A549 (cell line): Measurements from ENCODE around the gene NFIA. TPM values are rescaled to one million over a fixed set of nuclear protein-coding genes. Genes with fewer than 3 reads are reported as not detected.

Experiments used
- ATAC-seq, 2 experiments: fragments of 200-7000 bp in 1 of 2; fragments of >200 bp in 1 of 2; cut with Nextera tagmentation in 1 of 2; cut with Tn5 transposase in 1 of 2; 3 replicates each; pipeline versions ENCODE4 v1.8.0 to v1.9.1; 2018 to 2020; ENCODE audit warnings: mild to moderate bottlenecking in 1 of 2, moderate library complexity in 1 of 2
- CTCF ChIA-PET: fragments of 300-600 bp; sonication (Branson Sonifier 250); formaldehyde crosslinking; extraction: SDS; loops from one replicate; lab custom pipeline; 2021; ENCODE audit warnings: antibody characterized with exemption, inconsistent platforms; lab: Yijun Ruan, JAX
- POLR2A ChIA-PET: fragments of 350-600 bp; formaldehyde crosslinking; extraction: SDS; loops from one replicate; lab custom pipeline; 2021; ENCODE audit warnings: antibody characterized with exemption, inconsistent platforms; lab: Yijun Ruan, JAX
- DNase-seq, 2 experiments: peaks; one replicate each; pipeline versions ENCODE4 v3.0.0 to v3.0.0-alpha.2; 2011 to 2016; ENCODE audit warnings: low read depth in 1 of 2, low spot score in 1 of 2
- FAIRE-seq: peaks from 2 replicates; lab custom pipeline; 2011; peaks lifted over from hg19 to GRCh38; lab: Jason Lieb, UNC
- H3K27ac ChIP-seq, 2 experiments: fragments of >200 bp; sonication (Bioruptor Twin); formaldehyde crosslinking; 3 replicates each; pipeline ENCODE4 v1.5.1; 2016 to 2017
- H3K4me1 ChIP-seq: fragments of >200 bp; sonication (Bioruptor Twin); formaldehyde crosslinking; 3 replicates; pipeline ENCODE4 v1.6.1; 2016
- H3K4me2 ChIP-seq: fragments of >200 bp; sonication (Bioruptor Twin); formaldehyde crosslinking; 3 replicates; pipeline ENCODE4 v1.6.1; 2016
- H3K4me3 ChIP-seq: fragments of >200 bp; sonication (Bioruptor Twin); formaldehyde crosslinking; 3 replicates; pipeline ENCODE4 v1.5.1; 2016
- H3K9me3 ChIP-seq: fragments of >200 bp; sonication (Bioruptor Twin); formaldehyde crosslinking; 3 replicates; pipeline ENCODE4 v1.6.1; 2016
- CEBPB ChIP-seq, 2 experiments: fragments of >200 bp in 1 of 2; sonication (Bioruptor Twin) in 1 of 2; formaldehyde crosslinking in 1 of 2; IDR thresholded peaks; 2 replicates each; pipeline ENCODE4 v1.6.1; 2012 to 2016
- CHD2 ChIP-seq: fragments of 150-350 bp; IDR thresholded peaks from 2 replicates; pipeline ENCODE4 v1.6.1; 2014; ENCODE audit warnings: low read length; ENCODE audit not compliant: partially characterized antibody
- CTCF ChIP-seq: fragments of >200 bp; sonication (Bioruptor Twin); formaldehyde crosslinking; IDR thresholded peaks from 3 replicates; pipeline ENCODE4 v1.5.1; 2016
- EHF ChIP-seq: fragments of 250-450 bp; sonication (Bioruptor Pico); IDR thresholded peaks from 2 replicates; pipeline ENCODE4 v1.5.0; 2020; ENCODE audit warnings: mild to moderate bottlenecking
- ELK1 ChIP-seq: fragments of 150-350 bp; IDR thresholded peaks from 2 replicates; pipeline ENCODE4 v1.6.1; 2014; ENCODE audit warnings: low read depth, mild to moderate bottlenecking, low read length
- ESRRA ChIP-seq: fragments of 150-350 bp; IDR thresholded peaks from 2 replicates; pipeline ENCODE4 v1.6.1; 2014; ENCODE audit warnings: mild to moderate bottlenecking, low read length, borderline replicate concordance
- FOSL2 ChIP-seq, 2 experiments: fragments of 450-650 bp in 1 of 2; fragments of >200 bp in 1 of 2; sonication (Bioruptor Twin) in 1 of 2; formaldehyde crosslinking; IDR thresholded peaks; 2 replicates each; pipeline versions ENCODE4 v1.5.0 to v1.6.1; 2016 to 2020; ENCODE audit warnings: mild to moderate bottlenecking in 1 of 2, moderate library complexity in 1 of 2
- GATA3 ChIP-seq: IDR thresholded peaks from 2 replicates; pipeline ENCODE4 v1.6.1; 2012; ENCODE audit warnings: borderline replicate concordance
- HES2 ChIP-seq: fragments of >200 bp; sonication (Bioruptor Twin); formaldehyde crosslinking; IDR thresholded peaks from 2 replicates; pipeline ENCODE4 v1.6.1; 2016
- HEYL ChIP-seq: fragments of 250-450 bp; sonication (Bioruptor Pico); IDR thresholded peaks from 2 replicates; pipeline ENCODE4 v1.8.0; 2021; ENCODE audit warnings: mild to moderate bottlenecking, moderate library complexity
- HOXA7 ChIP-seq: fragments of 250-450 bp; sonication (Bioruptor Pico); IDR thresholded peaks from 2 replicates; pipeline ENCODE4 v1.5.0; 2020; ENCODE audit warnings: mild to moderate bottlenecking, moderate library complexity
- HOXB13 ChIP-seq: fragments of 250-450 bp; sonication (Bioruptor Pico); IDR thresholded peaks from 2 replicates; pipeline ENCODE4 v1.5.0; 2020; ENCODE audit warnings: low read depth, mild to moderate bottlenecking, moderate library complexity
- MAFK ChIP-seq: fragments of 450-650 bp; IDR thresholded peaks from 2 replicates; pipeline ENCODE4 v1.6.1; 2014; ENCODE audit not compliant: partially characterized antibody
- MAZ ChIP-seq: fragments of 150-350 bp; IDR thresholded peaks from 2 replicates; pipeline ENCODE4 v1.6.1; 2014; ENCODE audit warnings: antibody characterized with exemption, low read depth, low read length, borderline replicate concordance
- PBX3 ChIP-seq: IDR thresholded peaks from 2 replicates; pipeline ENCODE4 v1.6.1; 2012
- POLR2AphosphoS2 ChIP-seq: conservative IDR thresholded peaks from 2 replicates; pipeline ENCODE4 v1.6.1; 2012; ENCODE audit warnings: low read length, improper control_type of control experiment, inconsistent platforms
- RAD21 ChIP-seq, 2 experiments: fragments of >200 bp in 1 of 2; sonication (Bioruptor Twin) in 1 of 2; formaldehyde crosslinking in 1 of 2; IDR thresholded peaks in 1 of 2; conservative IDR thresholded peaks in 1 of 2; 2 replicates in 1 of 2; 3 replicates in 1 of 2; pipeline ENCODE4 v1.6.1; 2012 to 2018; ENCODE audit warnings: inconsistent platforms in 1 of 2
- RFX5 ChIP-seq: fragments of 450-650 bp; IDR thresholded peaks from 2 replicates; pipeline ENCODE4 v1.7.1; 2014; ENCODE audit warnings: antibody characterized with exemption, mild to moderate bottlenecking, moderate library complexity
- SMC3 ChIP-seq: fragments of >200 bp; sonication (Bioruptor Twin); formaldehyde crosslinking; IDR thresholded peaks from 3 replicates; pipeline ENCODE4 v1.6.1; 2018; ENCODE audit warnings: inconsistent platforms
- TP53 ChIP-seq: fragments of 250-450 bp; sonication (Bioruptor Pico); IDR thresholded peaks from 2 replicates; pipeline ENCODE4 v1.5.0; 2021; ENCODE audit warnings: mild to moderate bottlenecking, moderate library complexity
- USF2 ChIP-seq: fragments of 450-650 bp; IDR thresholded peaks from 2 replicates; pipeline ENCODE4 v1.6.1; 2014; ENCODE audit warnings: antibody characterized with exemption
- ZNF302 ChIP-seq: fragments of 250-450 bp; sonication (Bioruptor Pico); IDR thresholded peaks from 2 replicates; pipeline ENCODE4 v1.9.0; 2021; ENCODE audit warnings: inconsistent platforms, mild to moderate bottlenecking, moderate library complexity
- WGBS: methylation state at CpG from one replicate; pipeline ENCODE4 v1.1.6; 2017; ENCODE audit errors: missing lambda C conversion rate; 5-methylcytosine and 5-hydroxymethylcytosine counted together
- polyA plus RNA-seq, 4 experiments: library from polyadenylated mRNA; depleted of rRNA in 3 of 4; stranded (reverse); fragments of >200 nt; fragmentation: RNase III in 1 of 4; extraction: RNeasy Plus Mini Kit Qiagen cat#74134 plus additional on column Dnase treatment in 1 of 4; gene quantifications; 2 replicates in 3 of 4; 3 replicates in 1 of 4; pipeline ENCODE4 v1.2.3, GENCODE V29; 2011 to 2017

NFIA gene
- polyA plus RNA-seq, 2 of the 4 experiments (the other 2 are of a cell fraction) = 6.5 to 25.8 TPM

- H3K4me1 ChIP-seq = 0 out of 3 replicates have a peak, but pooled peaks cover 4% of the 10 kb centered on the region
- ChIA-PET CTCF (no interaction called here), POLR2A (no interaction called here)
- DNase-seq = no peak
- 90% methylated on average over 3 of the region's 3 CpGs for WGBS
- no peak overlapping the region for H3K4me3 ChIP-seq
- FAIRE-seq = no peak
- H3K4me2 ChIP-seq = no peak overlapping the region
- H3K9me3 ChIP-seq = peaks cover 17% of the 10 kb centered on the region
- H3K27ac ChIP-seq = no peak overlapping the region
- ATAC-seq = no peak
- TF ChIP-seq HES2 (no peak), CEBPB (IDR thresholded peaks at IDR 0.05) (no peak), ZNF302 (CRISPR knock-in tag) (no peak), RAD21 (conservative IDR thresholded peaks at IDR 0.05 in 1 of 2, IDR thresholded peaks at IDR 0.05 in 1 of 2) (no peak), ESRRA (no peak), HEYL (CRISPR knock-in tag) (no peak), MAFK (no peak), USF2 (no peak), RFX5 (no peak), PBX3 (no peak), MAZ (no peak), TP53 (CRISPR knock-in tag) (no peak), POLR2AphosphoS2 (no peak), HOXB13 (CRISPR knock-in tag) (no peak), FOSL2 (IDR thresholded peaks at IDR 0.05) (no peak), FOSL2 (CRISPR knock-in tag; IDR thresholded peaks at IDR 0.05) (no peak), CHD2 (no peak), CTCF (no peak)
Observed at GRCh38 chr1:61386323-61386722, 304.0 kb downstream of the NFIA start.

GRCh38 chr1:61386770-61387169 is 304.4 kb downstream of the NFIA start:
- Histone ChIP-seq H3K9me3 (peaks cover 17% of the 10 kb centered on the region), H3K27ac (no peak overlapping the region), H3K4me1 (no peaks in the 10 kb centered on the region), H3K4me3 (no peak overlapping the region), H3K4me2 (no peak overlapping the region)
- ATAC-seq (no peak), FAIRE-seq (no peak), DNase-seq (no peak)
- 95% methylated on average over 2 of the region's 2 CpGs for WGBS
- CTCF ChIA-PET = no interaction called here
- TF ChIP-seq SMC3 (no peak), EHF (CRISPR knock-in tag) (no peak), GATA3 (no peak), HOXA7 (CRISPR knock-in tag) (no peak)
- POLR2A ChIA-PET = no interaction called here

GRCh38 chr1:61387829-61388228 is 305.5 kb downstream of the NFIA start:
- CTCF ChIA-PET = interaction anchor here (1.4 kb wide), 1 partner anchor 9 kb away, joined by 4 read pairs; no protein-coding TSS in a partner anchor
- H3K9me3 ChIP-seq = peaks cover 17% of the 10 kb centered on the region
- FAIRE-seq (no peak), ATAC-seq (no peak), DNase-seq (no peak)
- WGBS = 93% methylated on average over 3 of the region's 3 CpGs
- no peak for TF ChIP-seq ELK1
- TF ChIP-seq ESRRA = no peak
- no peak overlapping the region for H3K27ac ChIP-seq
- no peak overlapping the region for H3K4me3 ChIP-seq
- H3K4me1 ChIP-seq = no peaks in the 10 kb centered on the region
- POLR2A ChIA-PET = no interaction called here
- no peak overlapping the region for H3K4me2 ChIP-seq
